GM12878 (cell line): Measurements from ENCODE around the gene PKDREJ. TPM values are rescaled to one million over a fixed set of nuclear protein-coding genes. Genes with fewer than 3 reads are reported as not detected.

ENCODE experiments used
- ATAC-seq: fragments of 200-7000 bp; cut with Tn5 transposase; 3 replicates; pipeline ENCODE4 v1.9.1; 2020; ENCODE audit warnings: mild to moderate bottlenecking, moderate library complexity
- BruUV-seq: library from RNA; stranded (reverse); fragments of 400-500 nt; replicated peaks from 2 replicates; lab custom pipeline; 2021; lab: Mats Ljungman, UMichigan
- CTCF ChIA-PET: fragments of 300-600 bp; sonication (Branson Sonifier 250); formaldehyde crosslinking; extraction: SDS; loops from one replicate; lab custom pipeline; 2021; ENCODE audit warnings: inconsistent platforms; lab: Yijun Ruan, JAX
- POLR2A ChIA-PET: fragments of 350-600 bp; formaldehyde crosslinking; extraction: SDS; loops from one replicate; lab custom pipeline; 2021; ENCODE audit warnings: inconsistent platforms; lab: Charles Lee
- RAD21 ChIA-PET: fragments of 300-600 bp; sonication (Branson Sonifier 250); formaldehyde crosslinking; loops from one replicate; lab custom pipeline; 2023; ENCODE audit warnings: antibody characterized with exemption; ENCODE audit not compliant: unreplicated experiment; lab: Charles Lee
- SMC1A ChIA-PET: fragments of 300-600 bp; sonication (Branson Sonifier 250); formaldehyde crosslinking; loops from one replicate; lab custom pipeline; 2023; ENCODE audit not compliant: unreplicated experiment, uncharacterized antibody; lab: Charles Lee
- DNase-seq: peaks from one replicate; pipeline ENCODE4 v3.0.0-alpha.2; 2011; ENCODE audit warnings: low read depth, low spot score
- FAIRE-seq: peaks from 3 replicates; lab custom pipeline; 2011; peaks lifted over from hg19 to GRCh38; lab: Jason Lieb, UNC
- H2AFZ ChIP-seq: 2 replicates; pipeline ENCODE4 v1.6.0; 2011; ENCODE audit warnings: low read depth, low read length, control low read depth; ENCODE audit not compliant: control insufficient read depth
- H3K27ac ChIP-seq: 2 replicates; pipeline ENCODE4 v1.5.1; 2011; ENCODE audit warnings: control low read depth; ENCODE audit not compliant: control insufficient read depth, insufficient read depth
- H3K27me3 ChIP-seq, 2 experiments: replicated peaks in 1 of 2; 2 replicates each; pipeline versions ENCODE4 v1.6.0 to v1.6.1; 2011; ENCODE audit warnings: low read length in 1 of 2; ENCODE audit not compliant: control insufficient read depth in 2 of 2, insufficient read depth in 2 of 2
- H3K36me3 ChIP-seq, 2 experiments: 2 replicates each; pipeline ENCODE4 v1.5.1; 2011; ENCODE audit warnings: low read length in 1 of 2; ENCODE audit not compliant: control insufficient read depth in 2 of 2, insufficient read depth in 2 of 2
- H3K4me1 ChIP-seq: 2 replicates; pipeline ENCODE4 v1.6.1; 2011; ENCODE audit warnings: mild to moderate bottlenecking, low read length, moderate library complexity, mixed read lengths; ENCODE audit not compliant: control insufficient read depth, insufficient read depth
- H3K4me2 ChIP-seq: 2 replicates; pipeline ENCODE4 v1.6.0; 2011; ENCODE audit warnings: control low read depth; ENCODE audit not compliant: control insufficient read depth, insufficient read depth
- H3K4me3 ChIP-seq: fragments of 200-600 bp; sonication (generic); 2 replicates; pipeline ENCODE4 v1.5.1; 2016
- H3K79me2 ChIP-seq: 2 replicates; pipeline ENCODE4 v1.6.0; 2011; ENCODE audit warnings: low read length; ENCODE audit not compliant: control insufficient read depth, insufficient read depth
- H3K9ac ChIP-seq: 2 replicates; pipeline ENCODE4 v1.8.0; 2011; ENCODE audit warnings: low read length, control low read depth, mixed read lengths; ENCODE audit not compliant: control insufficient read depth, insufficient read depth
- H3K9me3 ChIP-seq: replicated peaks from 3 replicates; pipeline ENCODE4 v1.5.1; 2011; ENCODE audit warnings: mild to moderate bottlenecking, low read length; ENCODE audit not compliant: control insufficient read depth, insufficient read depth
- H4K20me1 ChIP-seq: 2 replicates; pipeline ENCODE4 v1.6.0; 2011; ENCODE audit not compliant: control insufficient read depth, insufficient read depth
- SUPT20H ChIP-seq: IDR thresholded peaks from 2 replicates; pipeline ENCODE4 v1.6.1; 2011; ENCODE audit warnings: low read depth, mild to moderate bottlenecking, low read length, moderate library complexity, borderline replicate concordance; ENCODE audit not compliant: control insufficient read depth
- TCF3 ChIP-seq: IDR thresholded peaks from 2 replicates; pipeline ENCODE4 v1.6.1; 2012; ENCODE audit warnings: low read depth, mild to moderate bottlenecking, low read length, borderline replicate concordance; ENCODE audit not compliant: insufficient read depth
- WGBS: methylation state at CpG from one replicate; pipeline ENCODE4 v1.1.6; 2016; ENCODE audit warnings: low lambda C conversion rate; ENCODE audit not compliant: insufficient replicate concordance, insufficient coverage; ENCODE audit errors: missing lambda C conversion rate; 5-methylcytosine and 5-hydroxymethylcytosine counted together
- in situ Hi-C: fragments of 300-500 bp; cut with MboI; formaldehyde crosslinking; loops from 9 replicates; pipeline ENCODE4 v1.14.3; 2018; ENCODE audit warnings: mixed read lengths
- intact Hi-C: fragments of 100-400 bp; cut with micrococcal nuclease; formaldehyde crosslinking; loops from one replicate; pipeline ENCODE4 v1.14.2; 2022; ENCODE audit not compliant: unreplicated experiment
- polyA plus RNA-seq, 11 experiments: library from polyadenylated mRNA; depleted of rRNA in 4 of 11; unstranded in 6 of 11; stranded (reverse) in 5 of 11; fragments of >200 nt; fragmentation: Nextera tagmentation in 4 of 11; fragmentation: Illumina TruSeq in 1 of 11; extraction: Ambion mirVana in 4 of 11; extraction: Trizol in 1 of 11; gene quantifications; 1 replicate in 1 of 11; 2 replicates in 10 of 11; pipeline versions ENCODE4 v1.2.1 to v1.2.3, GENCODE V29; 2011 to 2016; ENCODE audit warnings: inconsistent platforms in 2 of 11, missing spikeins in 2 of 11, low read depth in 1 of 11
- total RNA-seq, 4 experiments: library from RNA; depleted of rRNA in 3 of 4; stranded (reverse); fragments of >200 nt in 3 of 4; fragmentation: Illumina TruSeq in 1 of 4; extraction: Trizol in 1 of 4; gene quantifications; 2 replicates each; pipeline versions ENCODE4 v1.2.1 to v1.2.3, GENCODE V29; 2013 to 2021
- TF ChIP-seq, protein P1 (sequence below): IDR thresholded peaks from 2 replicates; pipeline ENCODE4 v1.6.1; 2011; ENCODE audit warnings: borderline replicate concordance, low read depth, mild to moderate bottlenecking, moderate library complexity, mixed read lengths, low read length; ENCODE audit not compliant: insufficient read depth; ENCODE audit errors: extremely low read length

Gene PKDREJ
- total and polyA plus RNA-seq, 10 of the 15 experiments (the other 5 are each of a cell fraction or from before 2014, with no cell fraction given): 0.02 to 0.03 TPM; not detected in 8

DNA sequence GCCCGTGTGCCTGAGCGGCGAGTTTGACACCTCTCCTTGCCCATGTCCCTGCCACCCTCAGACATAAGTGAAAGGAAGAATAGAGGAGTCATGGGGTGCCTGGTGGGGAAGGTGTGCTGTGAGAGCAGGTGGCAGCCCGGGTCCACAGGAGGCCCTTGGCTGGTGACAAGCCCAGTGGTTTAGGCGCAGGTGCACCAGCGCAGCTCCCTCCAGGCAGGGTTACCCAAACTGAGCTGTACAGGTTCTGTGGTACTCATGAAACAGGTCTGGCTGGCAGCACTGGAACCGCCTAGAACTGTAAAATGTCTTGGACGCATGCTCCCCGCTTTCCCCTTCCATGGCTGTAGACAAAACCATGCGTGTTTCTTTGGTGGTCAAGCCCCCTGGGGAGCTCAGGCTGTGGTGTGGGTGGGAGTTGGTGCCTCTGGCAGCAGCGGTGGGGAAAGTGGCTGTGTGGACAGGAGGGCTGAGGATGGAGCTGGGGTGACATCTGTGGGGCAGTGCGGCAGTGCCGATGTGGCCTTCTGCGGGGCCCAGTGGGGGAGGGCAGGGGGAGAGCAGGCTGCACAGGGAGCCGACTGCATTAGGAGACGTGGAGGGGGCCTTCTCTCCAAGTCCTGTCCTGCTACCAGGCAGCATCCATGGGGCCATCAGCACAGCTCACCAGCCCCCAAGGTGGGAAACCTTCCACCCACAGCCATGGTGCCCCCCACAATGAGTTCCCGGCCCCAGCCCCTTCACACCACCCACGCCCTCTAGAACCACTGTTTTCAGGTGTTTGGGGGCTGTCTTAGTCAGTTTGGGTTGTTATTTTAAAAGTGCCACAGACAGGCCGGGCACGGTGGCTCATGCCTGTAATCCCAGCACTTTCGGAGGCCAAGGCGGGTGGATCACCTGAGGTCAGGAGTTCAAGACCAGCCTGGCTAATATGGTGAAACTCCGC lies 28.0 kb upstream of the PKDREJ start:
- H3K4me2 ChIP-seq: no peak overlapping the region
- ATAC-seq: no peak
- POLR2A ChIA-PET: interaction anchor here (0.6 to 1.1 kb wide), 2 partner anchors 10 to 983 kb away, joined by 3 to 4 read pairs; no protein-coding TSS in a partner anchor
- FAIRE-seq: no peak
- no peak overlapping the region for H3K27ac ChIP-seq
- H3K4me3 ChIP-seq: no peak overlapping the region
- H3K4me1 ChIP-seq: peaks cover 41% of the 10 kb centered on the region
- no peaks in the 10 kb centered on the region for H4K20me1 ChIP-seq
- no TSS peak for BruUV-seq
- DNase-seq: no peak
- RAD21 ChIA-PET: no interaction called here
- H3K9me3 ChIP-seq: no peaks in the 10 kb centered on the region; the same call in 2 of the 3 replicates
- intact Hi-C loops: no loop called here
- SMC1A ChIA-PET: no interaction called here
- H3K36me3 ChIP-seq: peaks cover 0 to 3% of the 10 kb centered on the region in 2 experiments; a peak in 2 of 4 replicates
- CTCF ChIA-PET: no interaction called here
- H3K9ac ChIP-seq: no peak overlapping the region
- H3K79me2 ChIP-seq: peaks cover 23% of the 10 kb centered on the region
- TF ChIP-seq, protein P1, sequence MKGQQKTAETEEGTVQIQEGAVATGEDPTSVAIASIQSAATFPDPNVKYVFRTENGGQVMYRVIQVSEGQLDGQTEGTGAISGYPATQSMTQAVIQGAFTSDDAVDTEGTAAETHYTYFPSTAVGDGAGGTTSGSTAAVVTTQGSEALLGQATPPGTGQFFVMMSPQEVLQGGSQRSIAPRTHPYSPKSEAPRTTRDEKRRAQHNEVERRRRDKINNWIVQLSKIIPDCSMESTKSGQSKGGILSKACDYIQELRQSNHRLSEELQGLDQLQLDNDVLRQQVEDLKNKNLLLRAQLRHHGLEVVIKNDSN: no peak
- TF ChIP-seq SUPT20H: no peak
- TF ChIP-seq TCF3: no peak
- H2AFZ ChIP-seq: no peak overlapping the region
- no peaks in the 10 kb centered on the region for H3K27me3 ChIP-seq
- in situ Hi-C loops: no loop called here
- 96% methylated on average over 20 of the region's 23 CpGs for WGBS
